GM21619 (cell line): ENCODE measurements around the gene BOK.
"Not testable (repeated sequence)": the region's sequence is repeated elsewhere in the genome, so short reads cannot be mapped to it uniquely, and the experiment has no call there.

Experiments
- ATAC-seq: cut with Tn5 transposase; IDR thresholded peaks from one replicate; pipeline ENCODE4 v1.9.1; 2021; ENCODE audit not compliant: unreplicated experiment

BOK gene

GRCh38 chr2:241571821-241572620 is 13.5 kb downstream of the BOK start:
- no peak for ATAC-seq

GRCh38 chr2:241572915-241573651 is 14.5 kb downstream of the BOK start:
- ATAC-seq: not testable (repeated sequence)

DNA sequence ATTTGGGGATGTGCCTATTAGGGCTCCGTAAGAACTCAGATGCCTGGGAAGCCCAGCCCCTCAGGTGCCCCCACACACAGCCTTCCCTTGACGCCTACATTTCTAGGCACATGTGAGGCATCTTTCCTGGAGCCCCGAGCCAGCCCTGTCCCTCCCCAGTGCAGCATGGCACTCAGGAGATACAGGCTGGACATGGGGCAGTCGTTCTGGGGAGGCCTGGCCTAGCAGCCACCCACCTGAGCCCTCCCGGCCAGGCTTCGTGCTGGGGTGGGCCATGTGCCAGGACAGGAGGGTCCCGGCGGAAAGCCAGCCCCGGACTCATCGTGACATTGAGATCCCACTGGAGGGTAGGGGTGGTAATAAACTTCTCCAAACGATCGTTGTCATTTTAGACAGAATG is 15.2 kb downstream of the BOK start:
- no peak for ATAC-seq

GRCh38 chr2:241574911-241575623 is 16.5 kb downstream of the BOK start:
- ATAC-seq: no peak

- ATAC-seq: no peak
Observed at GRCh38 chr2:241575624-241576292, 17.2 kb downstream of the BOK start.

GRCh38 chr2:241576293-241576654 is 17.7 kb downstream of the BOK start:
- no peak for ATAC-seq

- ATAC-seq: no peak
Observed at GRCh38 chr2:241577413-241578122, 19.0 kb downstream of the BOK start.

DNA sequence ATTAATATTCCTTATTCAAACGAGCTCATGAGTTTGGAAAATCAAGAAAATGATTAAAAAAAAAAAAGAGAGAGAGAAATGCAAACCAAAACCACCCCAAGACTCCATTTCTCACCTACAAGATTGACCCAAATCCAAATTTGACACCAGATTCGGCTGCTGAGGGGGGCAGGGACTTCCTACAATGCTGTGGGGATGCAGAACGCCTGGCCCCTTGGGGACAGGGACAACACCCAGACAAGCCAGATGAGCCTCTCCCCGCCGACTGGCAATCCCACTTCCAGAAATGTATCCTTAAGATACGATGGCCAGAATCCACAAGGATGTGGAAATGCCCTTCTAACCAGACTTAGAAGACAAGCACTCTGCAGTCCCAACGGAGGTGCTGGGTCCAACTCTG is 20.7 kb downstream of the BOK start:
- ATAC-seq: no peak

GRCh38 chr2:241582328-241582727 is 23.8 kb downstream of the BOK start:
- ATAC-seq: no peak

DNA sequence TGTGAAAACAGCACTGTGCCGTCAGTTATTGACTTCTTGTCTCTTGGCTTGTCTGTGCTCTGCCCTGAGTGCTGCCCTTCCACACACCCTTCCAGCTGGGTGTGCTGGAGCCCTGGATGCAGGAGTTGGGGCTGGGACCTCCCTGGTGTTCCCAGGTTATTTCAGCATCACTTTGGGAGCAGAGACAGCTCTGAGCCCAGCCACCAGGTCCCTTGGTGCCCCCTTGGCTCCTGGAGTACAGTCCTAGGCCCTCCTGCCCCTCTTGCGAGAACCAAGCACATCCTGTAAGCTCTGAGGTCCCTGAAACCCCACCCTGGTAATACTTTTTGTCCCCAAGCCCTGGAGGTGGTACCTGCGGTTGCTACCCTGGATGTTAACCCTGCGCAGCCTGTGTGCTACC is 24.3 kb downstream of the BOK start:
- no peak for ATAC-seq

DNA sequence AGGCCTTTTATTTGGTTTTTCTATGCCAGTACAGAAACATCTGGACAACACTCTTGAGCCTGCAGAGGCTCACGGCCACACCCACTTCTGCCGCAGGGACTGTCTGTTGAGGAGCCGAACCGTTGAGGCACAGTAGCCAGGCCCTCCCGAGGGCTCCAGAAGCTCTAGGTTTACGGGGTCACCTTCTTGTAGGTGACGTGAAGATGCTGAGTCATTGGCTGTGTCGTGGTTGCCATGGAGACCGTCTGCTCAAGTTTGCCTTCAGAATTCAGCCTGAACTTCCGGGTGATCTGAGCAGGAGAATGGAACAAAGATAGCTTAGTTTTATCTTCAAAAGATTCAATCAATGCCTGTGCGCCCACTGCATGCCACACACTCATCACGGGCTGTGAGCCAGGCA is 25.9 kb downstream of the BOK start:
- ATAC-seq: no peak

DNA sequence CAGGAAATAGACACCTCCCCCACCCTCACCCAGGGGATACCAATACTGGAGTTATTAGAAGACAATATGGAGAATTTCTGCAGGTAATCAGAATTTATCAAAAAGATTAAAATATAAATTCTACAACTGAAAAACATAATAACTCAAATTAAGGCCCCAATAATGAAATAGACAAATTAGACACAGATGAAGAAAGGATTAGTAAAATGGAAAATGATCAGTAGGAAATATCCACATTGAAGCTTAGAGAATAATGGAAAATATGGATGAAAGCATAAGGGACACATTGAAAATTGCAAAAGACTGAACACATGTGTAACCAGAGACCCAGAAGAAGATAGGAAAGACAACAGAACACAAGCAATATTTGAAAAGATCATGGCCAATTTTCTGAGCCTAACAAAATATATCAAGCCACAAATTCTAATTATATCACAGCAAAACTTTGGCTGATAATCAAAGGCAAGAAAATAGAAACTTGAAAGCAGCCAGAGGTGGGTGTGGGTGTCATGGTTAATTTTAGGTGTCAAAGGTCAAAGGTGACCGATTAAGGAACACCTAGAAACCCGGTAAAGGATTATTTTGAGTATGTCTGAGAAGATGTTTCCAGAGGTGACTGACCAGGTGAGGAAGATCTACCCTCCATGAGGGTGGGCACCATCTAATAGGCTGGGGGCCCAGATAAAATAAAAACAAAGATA is 28.2 kb downstream of the BOK start:
- no peak for ATAC-seq

- ATAC-seq: not testable (repeated sequence)
Observed at GRCh38 chr2:241589863-241590262, 31.3 kb downstream of the BOK start.

GRCh38 chr2:241590496-241591455 is 32.2 kb downstream of the BOK start:
- not testable (repeated sequence) for ATAC-seq

DNA sequence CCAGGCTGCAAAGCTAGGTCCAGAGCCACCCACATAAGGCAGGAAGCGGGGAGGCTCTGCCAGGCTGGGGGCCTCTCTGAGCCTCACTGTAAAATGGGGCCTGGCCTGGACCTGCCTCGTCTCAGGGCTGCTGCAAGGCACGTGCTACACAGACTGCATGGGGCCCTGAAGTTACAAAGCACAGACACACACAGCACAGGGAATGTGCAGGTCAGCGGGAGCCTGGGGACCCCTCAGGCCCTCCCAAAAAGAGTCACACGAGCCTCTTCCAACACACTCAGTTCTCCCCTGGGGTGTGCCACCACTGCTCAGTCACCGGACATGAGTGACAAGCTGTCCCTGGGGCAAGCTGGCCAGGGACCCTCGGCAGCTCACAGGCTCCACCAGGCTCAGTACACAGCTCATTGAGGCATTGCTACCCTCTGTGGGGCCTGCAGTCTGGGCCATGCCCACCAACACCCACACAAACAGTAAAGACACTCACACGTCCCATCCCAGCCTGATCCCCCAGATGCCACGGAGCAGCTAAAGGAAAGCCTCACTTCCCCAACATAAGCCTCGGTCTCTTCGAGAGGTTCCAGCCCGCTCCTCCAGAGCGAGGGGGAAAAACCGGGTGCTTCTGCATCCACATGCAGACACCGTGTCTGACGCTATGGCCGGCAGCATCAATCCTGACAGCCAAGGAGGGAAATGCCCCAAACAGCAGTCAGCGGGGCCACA is 33.7 kb downstream of the BOK start:
- ATAC-seq: no peak

DNA sequence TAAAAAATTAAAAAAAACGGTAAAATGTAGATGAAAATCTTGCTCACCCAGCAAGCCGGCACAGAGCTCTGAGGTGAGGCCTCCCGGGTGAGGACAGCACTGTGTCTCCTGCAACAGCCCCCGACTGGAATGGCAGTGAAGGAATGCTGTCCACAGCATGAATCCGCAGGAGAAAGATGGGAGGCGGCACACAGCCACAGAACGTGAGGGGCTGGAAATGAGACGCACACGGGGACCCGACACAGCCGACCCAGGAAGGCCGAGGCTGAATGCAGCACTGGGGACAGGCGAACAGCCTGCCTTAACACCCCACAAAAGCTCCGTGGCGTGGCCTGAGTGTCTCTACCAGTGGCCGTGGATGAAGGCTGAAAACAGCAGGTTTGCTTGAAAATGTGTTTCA is 34.7 kb downstream of the BOK start:
- no peak for ATAC-seq

GRCh38 chr2:241595600-241596140 is 37.1 kb downstream of the BOK start:
- no peak for ATAC-seq

DNA sequence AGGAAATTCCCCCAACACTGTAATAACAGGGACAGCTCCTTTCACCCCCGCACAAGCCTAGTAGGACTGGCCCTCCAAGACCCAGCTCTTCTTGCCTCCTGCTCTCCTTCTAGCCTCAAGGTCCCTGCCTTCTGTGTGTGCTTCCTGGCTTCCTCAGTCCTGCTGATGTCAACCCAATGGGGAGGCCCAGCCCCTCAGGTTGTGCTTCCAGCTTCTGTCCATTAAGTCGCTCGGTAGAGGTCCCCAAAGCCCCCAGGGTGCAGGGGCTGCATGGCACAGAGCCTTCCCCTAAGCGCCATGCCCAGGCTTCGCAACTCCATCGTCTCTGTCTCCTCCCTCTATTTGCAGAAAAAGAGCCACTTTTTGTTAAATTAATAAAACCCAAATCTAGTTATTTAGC is 39.0 kb downstream of the BOK start:
- no peak for ATAC-seq
